HepG2 (cell line): Measurements from ENCODE around the gene TMEM63B. TPM values are rescaled to one million over a fixed set of nuclear protein-coding genes. Genes with fewer than 3 reads are reported as not detected.
A peak's percentile ranks its signal among the peaks of the same experiment; 100 is the strongest.

ENCODE experiments used
- ELF1 ChIP-seq: sonication (generic); formaldehyde crosslinking; IDR thresholded peaks from 2 replicates; pipeline ENCODE4 v1.4.0; 2020; ENCODE audit warnings: missing genetic modification reagents
- GATAD1 ChIP-seq: IDR thresholded peaks from 2 replicates; pipeline ENCODE4 v1.6.1; 2016; ENCODE audit warnings: missing genetic modification reagents, missing compliant biosample characterization
- HOXA3 ChIP-seq: sonication (generic); formaldehyde crosslinking; IDR thresholded peaks from 2 replicates; pipeline ENCODE4 v1.5.0; 2020; ENCODE audit warnings: missing genetic modification reagents
- HOXD1 ChIP-seq: sonication (generic); formaldehyde crosslinking; IDR thresholded peaks from 2 replicates; pipeline ENCODE4 v1.5.0; 2020; ENCODE audit warnings: missing genetic modification reagents
- ISL2 ChIP-seq: sonication (generic); formaldehyde crosslinking; IDR thresholded peaks from 2 replicates; pipeline ENCODE4 v1.5.0; 2020; ENCODE audit warnings: missing genetic modification reagents
- JUNB ChIP-seq: sonication (generic); formaldehyde crosslinking; IDR thresholded peaks from 2 replicates; pipeline ENCODE4 v1.8.0; 2022; ENCODE audit warnings: missing genetic modification reagents, mild to moderate bottlenecking, borderline replicate concordance
- MXI1 ChIP-seq: IDR thresholded peaks from 3 replicates; pipeline ENCODE4 v1.6.1; 2012; ENCODE audit warnings: low read depth, low read length, inconsistent platforms, borderline replicate concordance
- PAF1 ChIP-seq: IDR thresholded peaks from 2 replicates; pipeline ENCODE4 v1.6.1; 2016; ENCODE audit warnings: missing genetic modification reagents, missing compliant biosample characterization
- SIX1 ChIP-seq: sonication (generic); formaldehyde crosslinking; IDR thresholded peaks from 2 replicates; pipeline ENCODE4 v1.4.0; 2020; ENCODE audit warnings: missing genetic modification reagents, borderline replicate concordance
- ZNF260 ChIP-seq: sonication (generic); formaldehyde crosslinking; IDR thresholded peaks from 2 replicates; pipeline ENCODE4 v1.4.0; 2020; ENCODE audit warnings: missing genetic modification reagents, low read depth, mild to moderate bottlenecking, borderline replicate concordance
- ZNF264 ChIP-seq: sonication (generic); formaldehyde crosslinking; IDR thresholded peaks from 2 replicates; pipeline ENCODE4 v1.4.0; 2020; ENCODE audit warnings: missing genetic modification reagents
- ZNF367 ChIP-seq: sonication (generic); formaldehyde crosslinking; IDR thresholded peaks from 2 replicates; pipeline ENCODE4 v1.4.0; 2020; ENCODE audit warnings: missing genetic modification reagents, borderline replicate concordance
- ZNF768 ChIP-seq: sonication (generic); formaldehyde crosslinking; IDR thresholded peaks from 2 replicates; pipeline ENCODE4 v1.4.0; 2020; ENCODE audit warnings: missing genetic modification reagents
- ZNF770 ChIP-seq: sonication (generic); formaldehyde crosslinking; IDR thresholded peaks from 2 replicates; pipeline ENCODE4 v1.5.0; 2020; ENCODE audit warnings: mild to moderate bottlenecking, missing genetic modification reagents
- ZSCAN31 ChIP-seq: sonication (generic); formaldehyde crosslinking; IDR thresholded peaks from 2 replicates; pipeline ENCODE4 v1.5.0; 2020; ENCODE audit warnings: low read depth, mild to moderate bottlenecking, missing genetic modification reagents
- polyA plus RNA-seq, 8 experiments: library from polyadenylated mRNA; depleted of rRNA in 3 of 8; stranded (reverse) in 7 of 8; unstranded in 1 of 8; fragments of >200 nt; fragmentation: Illumina TruSeq in 4 of 8; extraction: Trizol in 4 of 8; gene quantifications; 2 replicates each; pipeline versions ENCODE4 v1.2.1 to v1.2.3, GENCODE V29; 2011 to 2016; ENCODE audit warnings: low read depth in 4 of 8, missing spikeins in 1 of 8, mixed read lengths in 1 of 8; ENCODE audit not compliant: insufficient read depth in 1 of 8
- total RNA-seq, 5 experiments: library from RNA; depleted of rRNA; stranded (reverse); fragments of >200 nt; fragmentation: Illumina TruSeq; extraction: Trizol; gene quantifications; 2 replicates each; pipeline ENCODE4 v1.2.3, GENCODE V29; 2016; ENCODE audit warnings: low read depth in 1 of 5
- TF ChIP-seq, protein P1 (sequence below): sonication (generic); formaldehyde crosslinking; conservative IDR thresholded peaks from 2 replicates; pipeline ENCODE4 v1.8.0; 2022; ENCODE audit warnings: mild to moderate bottlenecking, moderate library complexity, missing genetic modification reagents
- TF ChIP-seq, protein P2 (sequence below): sonication (generic); formaldehyde crosslinking; IDR thresholded peaks from 2 replicates; pipeline ENCODE4 v1.5.0; 2020; ENCODE audit warnings: mild to moderate bottlenecking, missing genetic modification reagents
- TF ChIP-seq, protein P3 (sequence below): sonication (generic); formaldehyde crosslinking; IDR thresholded peaks from 2 replicates; pipeline ENCODE4 v1.4.0; 2020; ENCODE audit warnings: mild to moderate bottlenecking, missing genetic modification reagents
- TF ChIP-seq, protein P4 (sequence below): sonication (generic); formaldehyde crosslinking; IDR thresholded peaks from 2 replicates; pipeline ENCODE4 v1.8.1; 2022; ENCODE audit warnings: mild to moderate bottlenecking, missing genetic modification reagents
- TF ChIP-seq, protein P5 (sequence below): sonication (generic); formaldehyde crosslinking; IDR thresholded peaks from 2 replicates; pipeline ENCODE4 v1.8.0; 2022; ENCODE audit warnings: low read depth, missing genetic modification reagents

Gene TMEM63B
- total and polyA plus RNA-seq, 2 of the 13 experiments (the other 11 are each of a cell fraction or from before 2014, with no cell fraction given), result 27.4 to 75.8 TPM

DNA sequence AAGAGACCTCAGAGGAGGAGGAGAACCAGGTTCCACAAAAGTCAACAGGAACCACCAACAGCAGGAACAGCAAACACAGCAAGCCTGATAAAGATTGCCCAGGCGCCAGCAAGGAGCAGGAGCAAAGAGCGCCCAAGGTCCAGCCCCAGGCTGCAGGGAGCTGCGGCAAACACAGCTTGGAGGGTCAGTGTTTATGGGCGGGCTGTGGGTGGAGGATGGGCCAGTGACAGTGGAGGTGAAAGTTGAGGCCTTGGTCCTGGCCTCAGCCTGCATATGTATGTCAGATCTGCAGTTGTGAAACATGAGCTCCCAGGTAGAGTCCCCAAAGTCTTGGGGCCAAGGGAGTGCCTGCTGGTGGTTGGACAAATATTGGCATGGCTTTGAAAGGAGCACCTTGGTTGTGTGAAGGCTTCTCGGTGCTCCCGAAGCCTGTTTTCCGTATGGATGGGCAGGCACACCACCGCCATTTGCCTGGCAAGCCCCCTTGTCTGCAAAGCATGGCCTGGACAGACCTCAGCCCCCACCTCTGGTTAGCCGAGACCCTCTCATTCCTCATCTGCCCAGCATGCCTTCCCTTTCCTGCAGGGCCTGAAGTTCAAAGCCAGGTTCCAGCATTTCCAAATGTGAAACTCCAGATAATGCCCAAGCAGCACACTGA is 29.3 kb downstream of the TMEM63B start (continued):
- TF ChIP-seq ZNF770 (CRISPR knock-in tag) (peak; percentile 61; the same call in 1 of the 2 replicates), HOXA3 (peak; percentile 89), JUNB (CRISPR knock-in tag) (no peak), HOXD1 (CRISPR knock-in tag) (peak; percentile 77; the same call in 1 of the 2 replicates), ZNF260 (CRISPR knock-in tag) (0 out of 2 replicates have a peak, but pooled peaks have one; percentile 71), ZNF768 (CRISPR knock-in tag) (peak; percentile 87), MXI1 (peak; percentile 76; the same call in 1 of the 3 replicates), ZNF367 (CRISPR knock-in tag) (no peak), ELF1 (CRISPR knock-in tag) (peak; percentile 47; the same call in 1 of the 2 replicates), ISL2 (CRISPR knock-in tag) (peak; percentile 83), ZSCAN31 (CRISPR knock-in tag) (no peak; the same call in 1 of the 2 replicates), SIX1 (CRISPR knock-in tag) (peak; percentile 94), PAF1 (CRISPR knock-in tag) (peak; percentile 51; the same call in 1 of the 2 replicates), GATAD1 (CRISPR knock-in tag) (peak; percentile 64; the same call in 1 of the 2 replicates), ZNF264 (CRISPR knock-in tag) (peak; percentile 95)
- TF ChIP-seq, protein P1, sequence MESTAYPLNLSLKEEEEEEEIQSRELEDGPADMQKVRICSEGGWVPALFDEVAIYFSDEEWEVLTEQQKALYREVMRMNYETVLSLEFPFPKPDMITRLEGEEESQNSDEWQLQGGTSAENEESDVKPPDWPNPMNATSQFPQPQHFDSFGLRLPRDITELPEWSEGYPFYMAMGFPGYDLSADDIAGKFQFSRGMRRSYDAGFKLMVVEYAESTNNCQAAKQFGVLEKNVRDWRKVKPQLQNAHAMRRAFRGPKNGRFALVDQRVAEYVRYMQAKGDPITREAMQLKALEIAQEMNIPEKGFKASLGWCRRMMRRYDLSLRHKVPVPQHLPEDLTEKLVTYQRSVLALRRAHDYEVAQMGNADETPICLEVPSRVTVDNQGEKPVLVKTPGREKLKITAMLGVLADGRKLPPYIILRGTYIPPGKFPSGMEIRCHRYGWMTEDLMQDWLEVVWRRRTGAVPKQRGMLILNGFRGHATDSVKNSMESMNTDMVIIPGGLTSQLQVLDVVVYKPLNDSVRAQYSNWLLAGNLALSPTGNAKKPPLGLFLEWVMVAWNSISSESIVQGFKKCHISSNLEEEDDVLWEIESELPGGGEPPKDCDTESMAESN (CRISPR knock-in tag), result peak; percentile 100
- TF ChIP-seq, protein P2, sequence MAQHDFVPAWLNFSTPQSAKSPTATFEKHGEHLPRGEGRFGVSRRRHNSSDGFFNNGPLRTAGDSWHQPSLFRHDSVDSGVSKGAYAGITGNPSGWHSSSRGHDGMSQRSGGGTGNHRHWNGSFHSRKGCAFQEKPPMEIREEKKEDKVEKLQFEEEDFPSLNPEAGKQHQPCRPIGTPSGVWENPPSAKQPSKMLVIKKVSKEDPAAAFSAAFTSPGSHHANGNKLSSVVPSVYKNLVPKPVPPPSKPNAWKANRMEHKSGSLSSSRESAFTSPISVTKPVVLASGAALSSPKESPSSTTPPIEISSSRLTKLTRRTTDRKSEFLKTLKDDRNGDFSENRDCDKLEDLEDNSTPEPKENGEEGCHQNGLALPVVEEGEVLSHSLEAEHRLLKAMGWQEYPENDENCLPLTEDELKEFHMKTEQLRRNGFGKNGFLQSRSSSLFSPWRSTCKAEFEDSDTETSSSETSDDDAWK, result no peak
- TF ChIP-seq, protein P3, sequence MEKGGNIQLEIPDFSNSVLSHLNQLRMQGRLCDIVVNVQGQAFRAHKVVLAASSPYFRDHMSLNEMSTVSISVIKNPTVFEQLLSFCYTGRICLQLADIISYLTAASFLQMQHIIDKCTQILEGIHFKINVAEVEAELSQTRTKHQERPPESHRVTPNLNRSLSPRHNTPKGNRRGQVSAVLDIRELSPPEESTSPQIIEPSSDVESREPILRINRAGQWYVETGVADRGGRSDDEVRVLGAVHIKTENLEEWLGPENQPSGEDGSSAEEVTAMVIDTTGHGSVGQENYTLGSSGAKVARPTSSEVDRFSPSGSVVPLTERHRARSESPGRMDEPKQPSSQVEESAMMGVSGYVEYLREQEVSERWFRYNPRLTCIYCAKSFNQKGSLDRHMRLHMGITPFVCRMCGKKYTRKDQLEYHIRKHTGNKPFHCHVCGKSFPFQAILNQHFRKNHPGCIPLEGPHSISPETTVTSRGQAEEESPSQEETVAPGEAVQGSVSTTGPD, result peak; percentile 69; the same call in 1 of the 2 replicates
- TF ChIP-seq, protein P4, sequence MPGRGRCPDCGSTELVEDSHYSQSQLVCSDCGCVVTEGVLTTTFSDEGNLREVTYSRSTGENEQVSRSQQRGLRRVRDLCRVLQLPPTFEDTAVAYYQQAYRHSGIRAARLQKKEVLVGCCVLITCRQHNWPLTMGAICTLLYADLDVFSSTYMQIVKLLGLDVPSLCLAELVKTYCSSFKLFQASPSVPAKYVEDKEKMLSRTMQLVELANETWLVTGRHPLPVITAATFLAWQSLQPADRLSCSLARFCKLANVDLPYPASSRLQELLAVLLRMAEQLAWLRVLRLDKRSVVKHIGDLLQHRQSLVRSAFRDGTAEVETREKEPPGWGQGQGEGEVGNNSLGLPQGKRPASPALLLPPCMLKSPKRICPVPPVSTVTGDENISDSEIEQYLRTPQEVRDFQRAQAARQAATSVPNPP (CRISPR knock-in tag), result peak; percentile 75; the same call in 1 of the 2 replicates
- TF ChIP-seq, protein P5, sequence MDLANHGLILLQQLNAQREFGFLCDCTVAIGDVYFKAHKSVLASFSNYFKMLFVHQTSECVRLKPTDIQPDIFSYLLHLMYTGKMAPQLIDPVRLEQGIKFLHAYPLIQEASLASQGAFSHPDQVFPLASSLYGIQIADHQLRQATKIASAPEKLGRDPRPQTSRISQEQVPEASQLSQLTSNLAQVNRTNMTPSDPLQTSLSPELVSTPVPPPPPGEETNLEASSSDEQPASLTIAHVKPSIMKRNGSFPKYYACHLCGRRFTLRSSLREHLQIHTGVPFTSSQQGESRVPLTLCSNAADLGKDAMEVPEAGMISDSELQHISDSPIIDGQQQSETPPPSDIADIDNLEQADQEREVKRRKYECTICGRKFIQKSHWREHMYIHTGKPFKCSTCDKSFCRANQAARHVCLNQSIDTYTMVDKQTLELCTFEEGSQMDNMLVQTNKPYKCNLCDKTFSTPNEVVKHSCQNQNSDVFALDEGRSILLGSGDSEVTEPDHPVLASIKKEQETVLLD (CRISPR knock-in tag), result no peak
